GM21367 (cell line): Measurements from ENCODE around the gene LRCOL1.

Experiments
- ATAC-seq: cut with Tn5 transposase; IDR thresholded peaks from one replicate; pipeline ENCODE4 v1.9.1; 2021; ENCODE audit not compliant: unreplicated experiment

Gene LRCOL1

DNA sequence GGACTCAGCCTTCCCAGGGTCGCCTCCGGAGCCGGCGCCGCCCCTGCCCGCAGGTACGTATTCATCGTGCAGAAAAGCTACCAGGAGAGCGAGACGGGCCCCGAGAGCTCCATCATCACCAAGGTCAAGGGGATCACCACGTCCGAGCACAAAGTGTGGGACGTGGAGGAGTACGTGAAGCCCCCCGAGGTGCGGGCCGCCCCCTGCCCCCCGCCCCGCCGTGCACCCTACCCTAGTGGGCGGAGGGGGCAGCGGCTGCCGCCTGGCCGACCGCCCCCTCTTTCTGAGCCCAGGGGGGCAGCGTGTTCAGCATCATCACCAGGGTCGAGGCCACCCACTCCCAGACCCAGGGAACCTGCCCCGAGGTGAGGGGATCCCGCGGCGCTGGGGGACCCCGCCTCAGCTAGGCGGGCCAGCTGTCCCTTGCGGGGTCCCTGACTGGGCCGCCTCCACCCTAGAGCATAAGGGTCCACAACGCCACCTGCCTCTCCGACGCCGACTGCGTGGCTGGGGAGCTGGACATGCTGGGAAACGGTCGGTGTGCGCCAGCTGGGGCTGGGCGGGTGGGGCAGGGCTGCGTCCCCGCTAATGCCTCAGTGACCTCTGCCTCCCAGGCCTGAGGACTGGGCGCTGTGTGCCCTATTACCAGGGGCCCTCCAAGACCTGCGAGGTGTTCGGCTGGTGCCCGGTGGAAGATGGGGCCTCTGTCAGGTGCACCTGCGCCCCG, 9.2 kb upstream of the LRCOL1 start:
- no peak for ATAC-seq

DNA sequence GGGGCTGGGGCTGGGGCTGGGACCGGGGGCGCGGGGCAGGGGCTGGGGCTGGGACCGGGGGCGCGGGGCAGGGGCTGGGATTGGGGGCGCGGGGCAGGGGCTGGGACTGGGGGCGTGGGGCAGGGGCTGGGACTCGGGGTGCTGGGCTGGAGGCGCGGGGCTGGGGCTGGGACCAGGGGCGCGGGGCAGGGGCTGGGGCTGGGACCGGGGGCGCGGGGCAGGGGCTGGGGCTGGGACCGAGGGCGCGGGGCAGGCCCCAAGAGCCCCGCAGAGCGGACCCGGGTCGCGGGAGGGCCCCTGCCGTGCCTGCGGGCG, 8.6 kb upstream of the LRCOL1 start:
- no peak for ATAC-seq

DNA sequence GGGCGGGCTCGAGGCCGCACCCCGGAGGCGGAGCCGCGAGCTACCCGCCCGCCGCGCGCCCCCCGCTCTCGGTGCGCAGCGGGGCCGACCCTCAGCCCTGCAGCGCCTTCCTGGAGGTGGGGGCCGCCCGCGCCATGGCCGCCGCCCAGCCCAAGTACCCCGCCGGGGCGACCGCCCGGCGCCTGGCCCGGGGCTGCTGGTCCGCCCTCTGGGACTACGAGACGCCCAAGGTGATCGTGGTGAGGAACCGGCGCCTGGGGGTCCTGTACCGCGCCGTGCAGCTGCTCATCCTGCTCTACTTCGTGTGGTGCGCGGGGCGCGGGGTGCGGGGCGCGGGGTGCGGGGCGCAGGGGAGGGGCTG, 8.3 kb upstream of the LRCOL1 start, which contains the start of gene P2RX2:
P2RX2 (plus strand) TSS at position 94 of the 361 bp plus-strand sequence; CDS start at position 135, 41 bp downstream.
- ATAC-seq = no peak

DNA sequence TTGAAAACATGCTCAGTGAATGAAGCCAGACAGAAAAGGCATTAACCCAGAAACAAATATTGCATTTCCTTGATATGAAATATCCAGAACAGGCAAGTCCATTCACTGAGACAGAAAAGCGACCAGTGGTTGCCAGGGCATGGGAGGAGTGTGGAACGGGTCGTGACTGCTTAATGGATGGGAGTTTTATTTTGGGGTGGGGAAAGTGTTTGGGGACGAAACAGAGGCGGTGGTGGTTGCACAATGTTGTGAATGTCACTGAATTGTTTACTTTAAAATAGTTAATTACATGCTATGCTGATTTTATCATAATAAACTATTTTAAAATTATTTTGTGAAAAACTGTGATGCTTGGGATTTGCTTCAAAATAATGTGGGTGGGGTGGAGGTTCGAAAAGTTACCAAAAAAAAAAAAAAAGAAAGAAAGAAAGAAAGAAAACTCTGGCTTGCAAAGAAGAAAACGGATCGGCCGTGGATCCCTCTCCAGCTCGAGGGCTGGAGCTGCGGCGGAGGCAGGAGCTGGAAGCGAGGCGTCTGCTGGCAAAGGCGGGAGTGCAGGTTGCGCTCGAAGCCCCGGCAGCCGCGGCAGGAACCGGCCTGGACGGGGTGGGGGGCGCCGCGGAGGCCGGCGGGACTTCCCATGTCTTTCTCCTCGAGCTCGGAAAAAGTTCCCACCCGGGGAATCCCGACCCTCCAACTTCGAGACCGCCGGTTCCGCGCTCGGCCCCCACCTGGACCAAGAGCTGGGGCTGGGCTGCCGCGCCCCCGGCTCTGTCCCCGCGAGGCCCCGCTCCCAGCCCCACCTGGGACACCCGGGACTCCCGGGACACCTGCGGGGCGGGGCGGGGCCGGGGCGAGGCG, 7.7 kb upstream of the LRCOL1 start:
- no peak for ATAC-seq

DNA sequence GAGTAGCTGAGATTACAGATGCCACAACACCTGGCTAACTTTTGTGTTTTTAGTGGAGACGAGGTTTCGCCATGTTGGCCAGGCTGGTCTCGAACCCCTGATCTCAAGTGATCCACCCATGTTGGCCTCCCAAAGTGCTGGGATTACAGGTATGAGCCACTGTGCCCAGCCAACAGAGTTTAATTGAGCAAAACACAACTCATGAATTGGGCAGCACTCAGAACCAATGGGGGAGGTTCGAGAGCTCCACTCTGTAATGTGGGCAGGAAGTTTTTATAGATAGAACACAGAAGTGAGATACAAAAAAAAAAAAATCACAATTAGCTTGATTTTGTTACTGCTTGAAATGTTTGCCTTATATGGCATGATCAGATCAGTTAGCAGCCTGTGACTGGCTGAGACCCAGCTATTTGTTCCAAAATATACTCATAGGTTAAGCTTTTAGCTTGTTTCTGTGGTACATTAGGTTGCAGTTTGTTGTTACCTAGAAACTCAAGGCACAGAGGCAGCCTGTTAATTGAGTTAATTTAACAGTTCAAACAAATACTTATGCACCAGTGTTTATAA, 6.8 kb upstream of the LRCOL1 start:
- no peak for ATAC-seq

DNA sequence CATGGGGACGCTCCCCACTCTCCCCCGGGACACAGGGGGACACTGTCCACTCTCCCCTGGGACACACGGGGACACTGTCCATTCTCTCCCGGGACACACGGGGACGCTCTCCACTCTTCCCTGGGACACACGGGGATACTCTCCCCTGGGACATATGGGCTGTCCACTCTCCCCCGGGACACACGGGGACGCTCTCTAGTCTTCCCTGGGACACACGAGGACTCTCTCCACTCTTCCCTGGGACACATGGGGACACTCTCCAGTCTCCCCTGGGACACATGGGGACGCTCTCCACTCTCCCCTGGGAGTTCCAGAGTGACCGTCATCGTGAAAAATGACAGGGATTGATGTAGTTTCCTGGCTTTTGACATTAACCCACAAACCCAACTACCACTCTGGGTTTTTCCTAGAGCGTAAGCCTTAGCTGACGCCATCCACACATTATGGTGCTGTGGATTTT, 5.2 kb upstream of the LRCOL1 start:
- no peak for ATAC-seq

DNA sequence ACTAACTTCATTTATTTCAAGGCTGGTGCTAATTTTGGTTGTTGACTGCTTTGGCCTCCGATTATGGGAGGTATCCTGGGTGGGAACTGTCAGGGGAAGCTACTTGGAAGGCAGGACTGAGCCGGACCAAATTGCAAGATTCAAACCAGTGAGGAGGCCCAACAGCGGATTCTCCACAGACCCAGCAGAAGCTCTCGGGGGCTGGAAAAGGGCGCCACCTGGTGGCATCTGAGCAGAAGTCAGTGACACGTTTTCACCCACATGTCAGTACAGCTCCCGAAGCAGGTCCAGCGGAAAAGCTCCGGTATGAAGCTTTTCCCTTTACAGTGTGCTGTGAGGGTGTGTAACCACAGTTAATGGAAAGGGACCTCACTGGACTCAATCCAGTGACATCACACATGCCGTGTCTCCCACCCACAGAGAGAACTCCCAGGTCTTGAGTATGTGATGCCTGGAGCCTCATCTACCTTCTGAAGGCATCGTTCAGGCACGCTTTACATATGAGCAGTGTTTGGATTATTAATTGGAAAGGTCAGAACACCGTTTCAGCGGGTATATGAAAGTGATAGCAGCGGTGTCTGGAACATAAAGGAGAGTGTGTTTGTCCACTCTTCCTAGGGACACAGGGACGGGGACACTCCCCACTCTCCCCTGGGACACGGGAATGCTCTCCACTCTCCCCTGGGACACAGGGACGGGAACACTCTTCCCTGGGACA, 4.6 kb upstream of the LRCOL1 start:
- peak; percentile 65 for ATAC-seq

DNA sequence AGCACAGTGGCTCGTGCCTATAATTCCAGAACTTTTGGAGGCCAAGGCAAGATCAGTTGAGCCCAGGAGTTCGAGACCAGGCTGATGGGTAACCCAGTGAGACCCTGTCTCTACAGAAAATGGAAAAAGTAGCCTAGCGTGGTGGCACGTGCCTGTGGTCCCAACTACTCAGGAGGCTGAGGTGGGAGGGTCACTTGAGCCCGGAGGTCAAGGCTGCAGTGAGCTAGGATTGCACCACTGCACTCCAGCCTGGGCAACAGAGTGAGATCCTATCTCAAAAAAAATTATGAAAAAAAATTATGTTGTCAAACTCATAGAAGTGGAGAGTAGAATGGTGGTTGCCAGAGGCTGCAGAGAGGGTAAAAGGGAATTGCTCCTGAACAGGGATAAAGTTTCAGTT, 3.6 kb upstream of the LRCOL1 start:
- no peak for ATAC-seq

DNA sequence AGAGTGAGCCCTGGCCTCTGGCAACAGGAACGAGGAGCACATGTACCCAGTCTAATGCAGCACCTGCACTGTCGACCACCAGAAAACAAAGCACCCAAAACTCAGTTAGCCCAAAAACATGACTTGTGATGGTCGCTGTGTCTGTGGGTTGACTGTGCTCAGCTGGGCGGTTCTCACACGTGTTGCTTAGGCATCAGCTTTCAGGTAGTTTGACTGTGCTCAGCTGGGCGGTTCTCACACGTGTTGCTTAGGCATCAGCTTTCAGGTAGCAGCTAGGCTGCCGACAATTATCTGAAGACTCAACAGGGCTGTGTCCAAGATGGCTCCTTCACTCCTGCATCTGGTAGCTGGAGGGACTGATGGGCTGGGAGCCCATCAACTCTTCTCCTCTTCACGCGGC, 1.2 kb upstream of the LRCOL1 start:
- no peak for ATAC-seq

DNA sequence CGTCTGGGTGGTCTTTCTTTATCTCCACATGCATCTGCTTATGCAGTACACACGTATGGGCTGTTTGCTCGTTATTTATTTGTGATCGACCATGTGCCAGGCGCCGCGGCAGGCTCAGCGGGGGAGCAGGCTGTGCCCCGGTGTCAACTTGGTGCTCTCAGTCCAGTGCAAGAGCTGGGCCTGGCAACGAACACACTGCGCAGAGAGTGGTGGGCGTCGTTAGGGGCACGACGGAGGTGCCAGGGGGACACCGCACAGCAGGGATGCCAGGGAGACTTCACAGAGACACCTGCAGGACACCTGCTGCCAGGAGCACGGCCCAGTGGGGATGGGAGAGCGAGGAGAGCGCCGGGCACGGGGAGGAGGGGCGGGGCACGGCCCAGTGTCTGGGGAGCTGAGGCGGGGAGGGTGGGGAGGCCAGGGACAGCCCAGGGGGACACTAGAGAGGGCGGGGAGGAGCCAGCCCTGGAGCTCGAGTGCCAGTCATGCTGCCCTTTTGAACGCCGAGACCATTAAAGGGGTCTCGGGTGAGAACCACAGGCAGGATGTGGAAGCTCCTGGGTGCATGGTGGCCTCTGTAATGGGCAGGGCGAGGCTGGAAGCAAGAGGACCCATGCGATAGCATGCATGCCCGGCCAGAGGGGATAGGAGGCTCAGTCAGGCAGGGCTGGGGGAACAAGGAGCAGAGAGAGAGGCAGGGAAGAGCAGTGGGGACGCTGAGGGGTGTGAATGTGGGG, 652 bp upstream of the LRCOL1 start:
- ATAC-seq = no peak

DNA sequence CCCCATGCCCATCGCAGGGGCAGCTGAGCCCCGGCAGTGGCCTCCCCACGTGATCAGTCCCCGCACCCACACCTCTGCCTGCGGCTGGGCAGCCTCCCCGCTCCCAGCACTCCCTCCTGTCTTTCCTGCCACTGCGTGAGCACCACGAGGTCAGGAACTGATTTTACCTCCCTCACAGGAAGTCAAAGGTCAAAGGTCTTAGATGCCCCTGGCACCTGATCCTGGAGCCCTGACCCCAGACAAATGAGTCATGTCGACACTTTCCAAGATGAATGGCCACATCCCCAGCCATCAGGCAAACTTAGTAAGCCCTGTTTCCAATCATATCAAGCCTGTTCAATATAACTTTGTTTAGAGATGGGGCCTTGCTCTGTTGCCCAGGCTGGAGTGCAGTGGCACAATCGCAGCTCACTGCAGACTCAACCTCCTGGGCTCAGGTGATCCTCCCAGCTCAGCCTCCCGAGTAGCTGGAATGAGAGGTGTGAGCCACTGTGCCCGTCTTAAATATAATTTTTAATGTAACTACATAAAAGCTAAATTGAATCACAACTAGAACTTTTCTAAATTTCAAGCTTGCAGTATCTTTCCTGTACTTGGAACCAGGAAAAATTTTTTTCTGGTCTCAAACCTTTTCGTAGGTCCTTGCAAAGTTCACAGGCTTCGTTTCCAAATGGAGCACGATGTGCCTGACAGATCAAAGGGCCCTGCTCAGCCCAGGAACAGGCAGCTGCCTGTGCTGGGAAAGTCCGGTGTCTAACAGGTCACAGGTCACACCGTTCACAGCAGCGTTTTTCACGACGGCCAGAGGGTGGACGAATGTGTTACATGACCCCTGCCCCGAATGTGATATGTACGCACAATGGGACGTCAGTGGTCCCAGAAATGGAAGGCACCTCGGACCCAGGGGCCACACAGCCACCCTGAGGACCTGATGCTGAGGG, 1.9 kb downstream of the LRCOL1 start:
- no peak for ATAC-seq

DNA sequence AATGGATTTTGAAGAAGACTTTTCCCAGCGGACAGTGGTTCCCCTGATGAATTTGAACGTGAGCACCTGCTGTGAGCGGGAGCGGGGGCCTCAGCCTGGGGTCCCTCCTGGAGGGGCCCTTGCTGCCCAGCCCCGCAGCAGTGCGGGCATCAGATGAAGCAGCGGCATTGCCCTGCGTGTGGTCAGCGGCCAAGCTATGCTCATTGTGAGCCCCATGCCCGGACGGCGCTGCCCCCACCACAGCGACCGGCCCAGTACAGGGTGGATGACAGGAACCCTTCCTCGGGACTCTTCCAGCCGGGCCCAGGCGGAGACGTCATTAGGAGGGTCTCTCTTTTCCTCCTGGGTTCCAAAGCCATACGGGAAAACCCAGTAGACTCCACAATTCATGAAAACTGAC, 3.5 kb downstream of the LRCOL1 start:
- no peak for ATAC-seq

DNA sequence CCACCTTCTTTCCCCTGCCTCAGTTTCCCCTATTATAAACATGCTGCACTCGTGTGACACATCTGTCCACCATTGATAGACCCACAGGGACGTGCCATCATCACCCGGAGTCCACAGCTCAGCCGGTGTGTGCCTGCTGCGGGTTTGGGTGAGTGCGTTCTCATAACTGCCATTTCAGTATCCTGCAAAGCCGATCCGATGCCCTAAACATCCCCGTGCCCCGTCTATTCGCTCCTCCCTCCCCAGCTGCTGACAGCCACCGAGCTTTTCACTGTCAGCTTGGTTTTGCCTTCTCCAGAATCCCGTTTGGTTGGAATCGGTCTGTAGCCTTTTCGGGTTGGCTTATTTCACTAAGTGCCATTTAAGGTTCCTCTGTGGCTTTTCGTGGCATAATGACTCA, 3.9 kb downstream of the LRCOL1 start:
- ATAC-seq = no peak

DNA sequence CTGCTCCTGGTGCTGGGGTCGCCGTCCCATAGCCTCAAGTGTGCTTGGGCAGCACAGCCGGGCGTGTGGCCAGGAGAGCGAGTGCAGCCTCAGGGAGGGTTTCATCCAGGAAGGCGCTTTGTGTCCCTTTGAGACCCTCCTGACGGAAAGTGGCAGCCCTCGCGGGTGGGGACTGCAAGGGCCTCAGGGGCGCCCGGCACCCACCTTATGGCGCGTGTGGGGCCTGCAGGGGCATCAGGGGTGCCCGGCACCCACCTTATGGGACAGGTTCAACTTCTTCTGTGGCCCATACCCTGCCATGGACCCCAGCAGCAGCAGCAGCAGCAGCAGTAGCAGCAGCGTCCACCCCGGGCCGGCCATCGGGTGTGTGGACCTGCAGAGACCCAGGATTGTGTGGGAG, 4.5 kb downstream of the LRCOL1 start:
- no peak for ATAC-seq

DNA sequence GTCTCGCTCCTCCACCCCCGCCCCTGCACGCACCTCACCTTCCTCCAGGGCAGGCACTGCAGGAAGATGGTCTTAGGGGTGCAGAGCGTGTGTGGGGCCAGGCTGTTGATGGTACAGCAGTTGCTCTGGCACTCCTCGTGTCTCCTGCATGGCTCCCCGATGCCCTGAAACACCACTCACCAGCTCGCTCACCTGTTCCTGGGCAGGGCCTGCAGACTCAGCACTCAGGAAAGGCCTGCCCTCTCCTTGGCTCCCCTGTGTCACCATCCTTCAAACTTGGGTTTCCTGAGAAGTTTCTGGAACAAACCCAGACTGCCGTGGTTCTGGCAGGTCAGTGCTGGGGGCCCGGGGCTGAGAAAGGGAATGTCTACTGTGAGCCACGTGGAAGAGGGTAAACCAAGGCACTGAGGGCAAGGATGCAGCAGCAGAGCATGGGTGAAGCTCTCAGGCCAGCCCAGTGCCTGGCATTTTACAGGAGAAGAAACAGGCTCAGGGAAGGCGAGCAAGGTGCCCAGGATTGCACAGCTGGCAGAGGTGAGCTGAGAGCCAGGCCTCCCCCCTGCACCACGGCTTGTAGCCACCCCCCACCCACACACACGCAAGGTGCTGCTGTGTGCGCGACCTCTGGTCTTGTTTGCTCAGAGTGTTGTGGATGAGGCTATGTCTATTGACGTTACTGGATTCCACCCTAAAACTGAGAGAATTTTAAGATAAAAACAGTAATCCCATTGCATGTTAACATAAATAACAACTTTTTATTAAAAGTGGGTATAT, 5.5 kb downstream of the LRCOL1 start:
- ATAC-seq = no peak

DNA sequence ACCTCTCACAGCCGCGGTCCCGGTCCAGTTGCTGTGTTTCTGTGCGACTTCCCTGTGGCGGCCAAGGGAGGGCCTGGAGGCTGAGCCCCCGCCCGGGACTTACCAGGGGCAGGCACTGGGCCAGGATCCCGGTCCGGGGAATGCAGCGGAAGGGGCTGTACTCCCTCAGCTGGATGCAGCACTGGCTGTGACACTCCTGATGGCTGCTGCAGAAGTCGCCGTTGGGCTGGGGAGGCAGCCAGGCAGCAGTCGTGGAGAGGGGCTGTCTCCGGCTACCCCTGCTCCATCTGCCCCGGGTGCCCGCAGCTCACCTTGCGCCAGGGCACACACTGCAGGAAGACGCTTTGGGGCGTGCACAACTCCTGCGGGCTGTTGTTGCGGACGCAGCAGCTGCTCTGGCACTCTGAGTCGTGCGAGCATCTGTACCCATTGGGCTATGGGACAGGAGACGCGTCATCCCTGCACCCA, 6.2 kb downstream of the LRCOL1 start:
- no peak for ATAC-seq

DNA sequence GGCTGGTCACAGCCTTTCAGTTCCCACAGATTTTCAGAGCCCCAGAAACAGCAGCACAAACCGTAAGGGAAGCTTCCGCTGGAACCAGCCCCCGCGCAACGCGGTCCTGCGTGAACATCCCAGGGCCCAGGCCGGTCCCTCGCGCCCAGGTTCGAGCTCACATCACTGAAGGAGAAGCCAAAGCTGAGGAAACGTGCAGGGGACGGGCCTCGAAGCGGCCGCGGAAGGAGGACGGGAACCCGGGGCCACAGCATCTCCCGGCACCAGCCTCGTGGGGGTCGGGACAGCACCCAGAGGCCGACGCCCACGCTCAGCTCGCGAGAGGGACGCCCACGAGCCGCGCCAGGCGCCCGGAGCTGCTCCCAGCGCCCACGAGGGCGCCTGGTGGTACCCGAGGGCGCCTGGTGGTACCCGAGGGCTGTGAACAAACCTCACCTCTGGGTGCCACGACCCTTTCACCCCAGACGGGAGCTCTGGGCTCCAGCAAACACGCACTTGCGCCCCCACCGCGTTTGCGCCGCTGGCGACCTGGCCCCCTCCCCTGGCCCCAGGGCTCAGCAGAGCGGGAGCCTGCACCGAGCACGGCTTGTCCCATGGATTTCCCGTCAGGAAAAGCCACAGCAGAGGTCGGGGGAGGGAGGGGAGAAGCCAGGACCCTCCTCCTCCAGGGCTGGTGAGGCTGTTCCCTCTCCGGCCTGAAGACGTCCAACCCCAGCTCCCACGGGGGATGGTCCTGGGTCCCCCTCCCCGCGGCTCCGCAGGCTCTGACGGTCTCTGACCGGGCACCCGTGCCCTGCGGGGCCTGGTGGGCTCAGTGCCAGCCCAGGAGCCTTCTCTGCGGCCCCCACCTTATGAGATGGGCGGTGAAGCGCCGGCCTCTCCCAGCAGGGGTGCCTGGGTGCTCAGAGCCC, 6.9 kb downstream of the LRCOL1 start:
- ATAC-seq = no peak
